BJ (cell line): ENCODE results near the gene DPYSL3. TPM values are rescaled to one million over a fixed set of nuclear protein-coding genes. Genes with fewer than 3 reads are reported as not detected.

Experiments used
- CTCF ChIA-PET: fragments of 350-600 bp; formaldehyde crosslinking; extraction: SDS; loops from one replicate; lab custom pipeline; 2021; ENCODE audit warnings: antibody characterized with exemption, inconsistent platforms; lab: Yijun Ruan, JAX
- POLR2A ChIA-PET: fragments of 300-600 bp; sonication (Branson Sonifier 250); formaldehyde crosslinking; extraction: SDS; loops from one replicate; lab custom pipeline; 2021; ENCODE audit warnings: antibody characterized with exemption; lab: Charles Lee
- DNase-seq: peaks from one replicate; pipeline ENCODE4 v3.0.0-alpha.2; 2011; ENCODE audit warnings: low read depth
- H3K27me3 ChIP-seq: 2 replicates; pipeline ENCODE4 v1.6.0; 2011; ENCODE audit warnings: low read length; ENCODE audit not compliant: control insufficient read depth, insufficient read depth
- H3K36me3 ChIP-seq: 2 replicates; pipeline ENCODE4 v1.5.1; 2011; ENCODE audit warnings: low read length; ENCODE audit not compliant: control insufficient read depth, insufficient read depth
- H3K4me3 ChIP-seq: 2 replicates; pipeline ENCODE4 v1.5.1; 2011; ENCODE audit warnings: low read depth, mild to moderate bottlenecking, control low read depth, low read length
- CTCF ChIP-seq: IDR thresholded peaks from 2 replicates; pipeline ENCODE4 v1.5.1; 2011; ENCODE audit warnings: low read depth, mild to moderate bottlenecking, control low read depth, inconsistent platforms, low read length, moderate library complexity; ENCODE audit not compliant: insufficient read depth
- polyA plus RNA-seq: library from polyadenylated mRNA; depleted of rRNA; stranded (reverse); fragments of >200 nt; gene quantifications from 2 replicates; pipeline ENCODE4 v1.2.3, GENCODE V29; 2011
- small RNA-seq: library from RNA; depleted of rRNA; stranded (forward); fragments of <200 nt; gene quantifications from one replicate; pipeline ENCODE3, GENCODE V24; 2012; ENCODE audit warnings: low replicate concordance, low read depth; ENCODE audit not compliant: insufficient read length

Gene DPYSL3
- polyA plus RNA-seq, 1 experiment: 49.6 TPM

DNA sequence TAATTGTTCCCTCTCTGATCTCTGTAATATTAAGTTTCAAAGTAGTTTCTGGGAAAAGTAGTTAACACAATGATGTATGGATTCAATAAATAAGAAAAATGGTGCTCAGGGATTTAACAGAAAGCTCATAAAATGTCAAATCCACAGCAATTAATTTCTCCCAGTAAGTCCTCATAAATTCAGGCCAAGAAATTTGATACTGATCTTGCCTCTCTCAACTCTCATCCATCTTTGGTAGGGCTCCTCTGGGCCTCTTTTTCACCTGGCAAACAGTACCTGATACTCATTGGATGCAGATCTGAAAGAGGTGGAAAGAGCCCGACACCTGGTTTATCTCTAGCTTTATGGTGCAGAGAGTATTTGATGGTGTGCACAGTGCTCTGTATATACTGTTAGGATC, 168.9 kb downstream of the DPYSL3 start:
- no peak for DNase-seq
- no peaks in the 10 kb centered on the region for H3K27me3 ChIP-seq
- no peaks in the 10 kb centered on the region for H3K36me3 ChIP-seq
- no peak for TF ChIP-seq CTCF
- no peak overlapping the region for H3K4me3 ChIP-seq
- POLR2A ChIA-PET: no interaction called here
- CTCF ChIA-PET: no interaction called here

Small RNA genes within 50 kb of the gene (small RNA-seq; reads per million reads assigned to genes)
- gene AC011373.1: not detected
